BLaER1 (cell line): ENCODE measurements around the gene MSI2.

ENCODE experiments used
- H3K27ac ChIP-seq: shearing (Covaris generic); formaldehyde crosslinking; 2 replicates; pipeline ENCODE4 v1.8.1; 2022
- H3K27me3 ChIP-seq: shearing (Covaris generic); formaldehyde crosslinking; 2 replicates; pipeline ENCODE4 v1.8.1; 2022
- H3K36me3 ChIP-seq: shearing (Covaris generic); formaldehyde crosslinking; 2 replicates; pipeline ENCODE4 v1.8.1; 2022
- H3K4me1 ChIP-seq: shearing (Covaris generic); formaldehyde crosslinking; 2 replicates; pipeline ENCODE4 v1.8.1; 2022
- H3K4me2 ChIP-seq: shearing (Covaris generic); formaldehyde crosslinking; 2 replicates; pipeline ENCODE4 v1.8.1; 2022
- H3K4me3 ChIP-seq: shearing (Covaris generic); formaldehyde crosslinking; 2 replicates; pipeline ENCODE4 v1.8.1; 2022
- H3K9ac ChIP-seq: shearing (Covaris generic); formaldehyde crosslinking; 2 replicates; pipeline ENCODE4 v1.8.1; 2022
- H3K9me3 ChIP-seq: shearing (Covaris generic); formaldehyde crosslinking; 2 replicates; pipeline ENCODE4 v1.8.1; 2022
- H4K20me1 ChIP-seq: shearing (Covaris generic); formaldehyde crosslinking; 2 replicates; pipeline ENCODE4 v1.8.1; 2022
- Cebpa-rat ChIP-seq: shearing (Covaris generic); IDR thresholded peaks from 2 replicates; pipeline ENCODE4 v1.8.1; 2022

The MSI2 gene

GRCh38 chr17:57443781-57444180 lies 187.5 kb downstream of the MSI2 start:
- peaks cover 26% of the 10 kb centered on the region for H3K36me3 ChIP-seq
- H4K20me1 ChIP-seq = no peaks in the 10 kb centered on the region
- H3K4me3 ChIP-seq = peak overlapping the region; percentile 70
- H3K4me1 ChIP-seq = peaks cover 100% of the 10 kb centered on the region
- no peaks in the 10 kb centered on the region for H3K27me3 ChIP-seq
- H3K9ac ChIP-seq = peak overlapping the region; percentile 95
- H3K9me3 ChIP-seq = no peaks in the 10 kb centered on the region
- H3K27ac ChIP-seq = peak overlapping the region; percentile 99
- no peak for TF ChIP-seq Cebpa-rat
- H3K4me2 ChIP-seq = peak overlapping the region; percentile 84

DNA sequence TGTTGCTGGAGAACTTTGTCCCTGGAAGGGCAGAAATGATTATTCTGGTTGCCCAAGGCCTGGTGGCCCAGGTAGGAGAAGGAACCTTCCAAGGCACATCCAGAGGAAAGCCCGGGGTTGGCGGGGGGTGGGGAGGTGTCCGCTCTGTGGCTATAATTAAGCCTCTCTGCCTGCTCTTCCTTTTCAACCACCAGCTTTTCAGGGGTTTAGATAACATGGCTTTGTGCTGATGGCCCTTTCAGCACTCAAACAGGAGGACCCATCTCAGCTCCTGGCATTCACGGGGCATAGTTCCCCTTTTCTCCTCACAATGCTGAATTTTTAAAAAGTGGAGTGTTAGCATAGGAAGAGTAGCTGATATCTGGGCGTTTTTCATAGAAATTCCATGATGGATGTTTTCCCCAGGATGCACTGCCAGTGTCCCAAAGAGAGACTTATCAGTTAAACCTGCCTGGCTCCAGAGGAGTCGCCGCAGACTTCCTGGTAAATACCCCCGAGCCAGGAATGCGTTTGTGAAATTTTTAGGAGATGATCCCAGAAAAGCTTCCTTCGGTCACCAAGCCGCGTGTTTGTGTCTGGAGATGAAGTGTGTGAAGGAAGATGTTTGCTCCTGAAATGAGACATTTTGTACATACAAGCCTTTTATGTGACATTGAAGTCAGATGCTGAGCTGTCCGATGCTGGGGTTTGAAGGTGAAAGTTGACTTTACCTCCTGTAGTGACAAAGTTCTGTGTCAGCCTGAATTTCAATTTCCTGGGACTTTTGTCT lies 188.5 kb downstream of the MSI2 start:
- Histone ChIP-seq H3K27ac (peak overlapping the region; percentile 99), H3K9me3 (no peaks in the 10 kb centered on the region), H3K36me3 (peaks cover 36% of the 10 kb centered on the region), H4K20me1 (no peaks in the 10 kb centered on the region), H3K4me2 (peak overlapping the region; percentile 84), H3K9ac (peak overlapping the region; percentile 95), H3K4me3 (peak overlapping the region; percentile 70), H3K4me1 (peaks cover 100% of the 10 kb centered on the region), H3K27me3 (no peaks in the 10 kb centered on the region)
- TF ChIP-seq Cebpa-rat = no peak

GRCh38 chr17:57445772-57446472 lies 189.6 kb downstream of the MSI2 start:
- Histone ChIP-seq H3K36me3 (peaks cover 39% of the 10 kb centered on the region), H3K9ac (peak overlapping the region; percentile 95), H3K9me3 (no peaks in the 10 kb centered on the region), H4K20me1 (no peaks in the 10 kb centered on the region), H3K4me3 (peak overlapping the region; percentile 70), H3K27me3 (no peaks in the 10 kb centered on the region), H3K4me2 (peak overlapping the region; percentile 84), H3K4me1 (peaks cover 100% of the 10 kb centered on the region), H3K27ac (peak overlapping the region; percentile 99)
- no peak for TF ChIP-seq Cebpa-rat

DNA sequence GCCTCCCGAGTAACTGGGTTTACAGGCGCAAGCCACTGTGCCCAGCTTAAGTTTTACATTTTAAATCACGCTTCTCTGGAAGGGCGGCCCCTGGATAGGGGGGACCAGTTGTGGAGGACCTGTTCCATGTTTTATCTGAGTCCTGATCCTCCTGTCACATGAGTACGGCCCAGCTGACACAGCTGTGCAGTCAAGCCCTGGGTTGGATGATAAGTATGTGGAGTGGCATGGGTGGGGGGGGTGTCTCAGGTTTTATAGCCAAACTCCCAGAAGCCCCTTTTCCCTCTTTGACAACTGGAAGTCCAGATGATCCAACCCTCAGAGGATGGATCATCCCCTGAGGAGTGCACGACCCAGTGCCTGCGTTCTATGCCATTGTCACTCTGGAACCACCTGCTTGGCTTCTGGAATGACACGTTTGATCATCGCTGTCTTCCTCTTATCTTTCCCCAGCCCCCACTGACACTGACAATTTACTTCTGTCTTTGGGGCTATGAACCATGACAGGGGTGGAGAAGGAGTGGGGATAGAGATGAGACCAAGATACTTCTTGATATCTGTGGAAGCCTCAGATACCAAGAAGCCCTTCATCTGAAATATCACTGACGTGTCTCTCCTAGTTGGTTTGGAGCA lies 191.2 kb downstream of the MSI2 start:
- Histone ChIP-seq H3K36me3 (peaks cover 52% of the 10 kb centered on the region), H3K4me1 (peaks cover 100% of the 10 kb centered on the region), H3K9ac (peak overlapping the region; percentile 95), H3K4me3 (peak overlapping the region; percentile 70), H3K27ac (peak overlapping the region; percentile 99), H3K9me3 (no peaks in the 10 kb centered on the region), H4K20me1 (no peaks in the 10 kb centered on the region), H3K27me3 (no peaks in the 10 kb centered on the region), H3K4me2 (peak overlapping the region; percentile 84)
- no peak for TF ChIP-seq Cebpa-rat

- H3K9me3 ChIP-seq = no peaks in the 10 kb centered on the region
- peak overlapping the region; percentile 99 for H3K27ac ChIP-seq
- TF ChIP-seq Cebpa-rat = no peak
- peak overlapping the region; percentile 70 for H3K4me3 ChIP-seq
- peak overlapping the region; percentile 95 for H3K9ac ChIP-seq
- H3K4me1 ChIP-seq = peaks cover 100% of the 10 kb centered on the region
- H4K20me1 ChIP-seq = no peaks in the 10 kb centered on the region
- H3K4me2 ChIP-seq = peak overlapping the region; percentile 84
- no peaks in the 10 kb centered on the region for H3K27me3 ChIP-seq
- H3K36me3 ChIP-seq = peaks cover 52% of the 10 kb centered on the region
These were observed 191.9 kb downstream of the MSI2 start for GRCh38 chr17:57447990-57448758.

DNA sequence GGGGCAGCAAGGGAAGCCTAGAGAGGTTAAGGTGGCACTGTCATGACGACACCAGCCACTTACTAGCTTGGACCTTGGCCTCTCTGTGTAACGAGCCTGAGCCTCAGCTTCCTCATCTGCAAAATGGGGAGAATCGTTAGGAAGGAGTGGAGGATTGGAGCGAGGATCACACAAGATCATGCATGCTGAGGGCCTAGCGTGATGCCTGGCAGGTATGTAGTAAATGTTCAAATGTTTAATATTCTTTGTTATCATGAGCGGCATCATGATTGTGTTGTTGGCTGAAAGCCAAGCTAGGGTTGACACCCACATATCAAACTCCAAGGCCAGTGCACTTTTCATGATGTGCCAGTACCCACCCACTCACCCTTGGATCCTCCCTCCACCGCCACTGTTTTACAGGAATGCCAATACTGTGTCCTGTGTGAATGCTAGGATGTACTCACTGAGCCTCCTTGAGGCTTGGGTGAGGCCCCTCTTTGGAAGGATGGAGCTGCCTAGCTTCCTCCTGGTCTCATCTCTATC lies 192.5 kb downstream of the MSI2 start:
- no peak for TF ChIP-seq Cebpa-rat
- Histone ChIP-seq H3K9ac (peak overlapping the region; percentile 95), H3K4me2 (peak overlapping the region; percentile 84), H3K27me3 (no peaks in the 10 kb centered on the region), H3K36me3 (peaks cover 52% of the 10 kb centered on the region), H4K20me1 (no peaks in the 10 kb centered on the region), H3K4me3 (peak overlapping the region; percentile 70; the same call in 1 of the 2 replicates), H3K27ac (peak overlapping the region; percentile 99), H3K4me1 (peaks cover 100% of the 10 kb centered on the region), H3K9me3 (no peaks in the 10 kb centered on the region)

DNA sequence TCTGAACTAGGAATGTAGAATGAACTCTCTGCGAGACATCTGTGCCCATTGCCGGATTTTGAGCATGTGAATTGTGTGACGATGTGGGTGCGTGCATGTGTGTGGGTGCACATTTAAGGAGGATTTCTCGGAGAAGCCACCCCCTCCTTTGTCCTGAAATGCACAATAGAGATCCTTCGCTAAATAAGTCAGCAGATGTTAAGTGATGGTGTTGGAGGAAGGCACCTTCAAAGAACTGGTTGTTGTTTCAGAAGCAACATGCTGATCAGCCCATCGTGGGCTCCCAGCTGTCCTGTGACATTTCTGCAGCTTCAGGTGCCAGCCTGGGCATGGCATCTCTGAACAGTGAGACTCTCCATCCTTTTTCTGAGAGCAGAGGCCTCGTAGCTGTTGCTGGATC lies 194.9 kb downstream of the MSI2 start:
- H3K4me1 ChIP-seq = peaks cover 100% of the 10 kb centered on the region
- H3K27ac ChIP-seq = peak overlapping the region; percentile 99

DNA sequence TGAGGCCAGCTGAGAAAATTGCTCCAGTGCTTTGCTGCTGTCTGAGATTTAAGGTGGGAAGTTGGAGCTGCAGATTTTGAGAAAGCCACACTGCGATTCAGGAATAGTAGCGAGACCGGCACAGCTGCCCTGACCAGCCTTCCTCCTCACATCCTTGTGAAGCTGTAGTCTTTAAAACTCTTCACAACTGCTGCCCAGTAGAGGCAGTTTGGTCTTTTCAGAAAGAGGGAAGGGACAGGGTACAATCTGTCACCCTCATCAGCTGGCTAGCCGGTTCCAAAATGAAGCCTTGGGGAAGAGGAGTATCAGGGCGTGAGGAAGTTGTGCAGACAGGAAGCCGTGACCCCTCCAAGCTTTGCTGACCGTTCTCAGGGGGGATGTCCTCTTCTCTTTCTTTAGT lies 195.3 kb downstream of the MSI2 start:
- TF ChIP-seq Cebpa-rat = no peak
- H3K4me2 ChIP-seq = peak overlapping the region; percentile 84
- H3K27ac ChIP-seq = peak overlapping the region; percentile 99
- peaks cover 100% of the 10 kb centered on the region for H3K4me1 ChIP-seq
- H3K36me3 ChIP-seq = peaks cover 53% of the 10 kb centered on the region
- H3K9ac ChIP-seq = peak overlapping the region; percentile 64
- no peaks in the 10 kb centered on the region for H4K20me1 ChIP-seq
- no peaks in the 10 kb centered on the region for H3K27me3 ChIP-seq
- H3K4me3 ChIP-seq = peak overlapping the region; percentile 9; the same call in 1 of the 2 replicates
- no peaks in the 10 kb centered on the region for H3K9me3 ChIP-seq

More for the DNA sequence above, 194.9 kb downstream of the MSI2 start:
- Histone ChIP-seq H3K9me3 (no peaks in the 10 kb centered on the region), H3K9ac (peak overlapping the region; percentile 64), H3K36me3 (peaks cover 53% of the 10 kb centered on the region), H3K4me3 (no peak overlapping the region; the same call in 1 of the 2 replicates), H3K4me2 (peak overlapping the region; percentile 84), H4K20me1 (no peaks in the 10 kb centered on the region), H3K27me3 (no peaks in the 10 kb centered on the region)
- no peak for TF ChIP-seq Cebpa-rat

DNA sequence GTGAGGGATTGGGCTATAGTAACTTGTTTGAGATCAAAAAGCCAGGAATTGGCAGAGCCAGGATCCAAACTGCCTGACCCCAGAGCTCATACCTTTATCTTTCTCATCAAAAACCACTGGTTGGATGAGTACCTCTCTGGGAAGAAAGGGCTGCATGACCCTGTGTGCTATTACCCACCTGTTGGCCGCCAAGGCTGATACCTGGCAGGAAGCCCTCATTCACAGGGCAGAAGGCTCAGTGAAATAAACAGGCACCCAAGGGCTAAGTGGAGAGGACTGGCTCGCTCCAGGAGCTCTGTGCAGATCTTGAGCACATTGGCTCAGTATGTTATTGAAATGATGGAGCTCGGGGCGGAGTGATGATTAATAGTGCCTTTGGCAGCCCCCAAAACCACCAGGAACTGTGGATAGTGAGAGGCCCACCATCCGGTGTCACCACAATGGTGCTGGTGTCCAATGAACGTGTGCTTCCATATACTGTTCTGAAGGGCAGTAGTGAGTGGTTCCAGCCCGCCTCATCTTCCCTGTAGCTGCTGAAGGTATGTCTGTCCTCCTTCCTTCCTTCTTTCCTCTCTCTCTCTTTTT lies 197.6 kb downstream of the MSI2 start:
- Histone ChIP-seq H3K27me3 (no peaks in the 10 kb centered on the region), H3K4me1 (peaks cover 100% of the 10 kb centered on the region), H4K20me1 (no peaks in the 10 kb centered on the region), H3K9ac (peak overlapping the region; percentile 70), H3K4me3 (no peak overlapping the region), H3K36me3 (peaks cover 58% of the 10 kb centered on the region), H3K4me2 (peak overlapping the region; percentile 84), H3K9me3 (no peaks in the 10 kb centered on the region), H3K27ac (peak overlapping the region; percentile 99)
- TF ChIP-seq Cebpa-rat = no peak
